ENCODE measurements around the gene CALHM6. TPM values are rescaled to one million over a fixed set of nuclear protein-coding genes. Genes with fewer than 3 reads are reported as not detected.
"Not testable (repeated sequence)": the region's sequence is repeated elsewhere in the genome, so short reads cannot be mapped to it uniquely, and the experiment has no call there.

Gene CALHM6
- total RNA-seq, 1 donor from 2014 or later = not detected

DNA sequence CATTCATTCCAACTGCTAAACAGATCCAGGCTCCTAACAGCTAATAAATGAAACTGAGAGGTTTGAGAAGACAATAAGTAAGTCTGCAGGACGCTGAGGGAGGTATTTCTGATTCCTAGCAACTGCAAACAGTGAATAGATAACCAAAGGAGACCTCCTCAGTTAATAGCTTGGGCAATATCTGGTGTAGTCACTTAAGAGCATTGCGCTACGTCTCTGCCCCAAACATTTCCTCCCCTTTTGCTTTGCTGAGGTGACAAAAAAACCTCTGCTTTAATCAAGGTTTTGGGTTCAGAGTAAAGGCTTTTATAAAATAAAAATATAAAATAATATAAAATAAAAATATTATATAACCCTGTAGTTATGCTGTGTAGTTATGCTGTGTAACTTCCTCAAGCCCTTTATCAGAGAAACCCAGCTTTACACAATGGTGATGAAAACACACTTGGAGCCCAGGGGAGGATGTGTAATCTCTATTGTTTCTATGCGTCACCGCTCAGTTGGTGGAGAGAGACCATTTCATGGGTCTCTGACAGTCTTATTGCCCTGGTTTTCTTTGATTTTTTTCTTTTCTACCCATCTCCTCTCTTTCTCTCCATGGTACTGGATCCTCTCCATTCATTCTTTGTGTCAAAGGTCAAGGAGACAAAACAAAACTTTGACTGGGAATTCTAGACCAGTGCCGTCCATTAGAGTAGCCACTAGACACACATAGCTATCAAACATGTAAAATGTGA, 31.3 kb downstream of the CALHM6 start:
- no peak for TF ChIP-seq EZH2 (IDR thresholded peaks at IDR 0.05; ENCODE audit: insufficient read depth, low read length)
- TF ChIP-seq, protein P1, sequence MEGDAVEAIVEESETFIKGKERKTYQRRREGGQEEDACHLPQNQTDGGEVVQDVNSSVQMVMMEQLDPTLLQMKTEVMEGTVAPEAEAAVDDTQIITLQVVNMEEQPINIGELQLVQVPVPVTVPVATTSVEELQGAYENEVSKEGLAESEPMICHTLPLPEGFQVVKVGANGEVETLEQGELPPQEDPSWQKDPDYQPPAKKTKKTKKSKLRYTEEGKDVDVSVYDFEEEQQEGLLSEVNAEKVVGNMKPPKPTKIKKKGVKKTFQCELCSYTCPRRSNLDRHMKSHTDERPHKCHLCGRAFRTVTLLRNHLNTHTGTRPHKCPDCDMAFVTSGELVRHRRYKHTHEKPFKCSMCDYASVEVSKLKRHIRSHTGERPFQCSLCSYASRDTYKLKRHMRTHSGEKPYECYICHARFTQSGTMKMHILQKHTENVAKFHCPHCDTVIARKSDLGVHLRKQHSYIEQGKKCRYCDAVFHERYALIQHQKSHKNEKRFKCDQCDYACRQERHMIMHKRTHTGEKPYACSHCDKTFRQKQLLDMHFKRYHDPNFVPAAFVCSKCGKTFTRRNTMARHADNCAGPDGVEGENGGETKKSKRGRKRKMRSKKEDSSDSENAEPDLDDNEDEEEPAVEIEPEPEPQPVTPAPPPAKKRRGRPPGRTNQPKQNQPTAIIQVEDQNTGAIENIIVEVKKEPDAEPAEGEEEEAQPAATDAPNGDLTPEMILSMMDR (IDR thresholded peaks at IDR 0.05; ENCODE audit: insufficient read depth, low read depth, low read length) = no peak
- no peaks in the 10 kb centered on the region for H3K36me3 ChIP-seq (ENCODE audit: insufficient read depth, low read length)
- no peaks in the 10 kb centered on the region for H3K4me1 ChIP-seq (ENCODE audit: insufficient read depth, low read length)
- H3K27me3 ChIP-seq (ENCODE audit: insufficient read depth, low read length) = no peaks in the 10 kb centered on the region
- H3K4me3 ChIP-seq (ENCODE audit: insufficient read depth, low read depth, low read length) = no peak overlapping the region
- Mint-ChIP-seq H3K36me3 (ENCODE audit: low read depth, unreplicated experiment) (no peaks in the 10 kb centered on the region), H3K27me3 (ENCODE audit: low read depth, unreplicated experiment) (no peaks in the 10 kb centered on the region), H3K9me3 (ENCODE audit: unreplicated experiment) (peaks cover 4% of the 10 kb centered on the region), H3K27ac (ENCODE audit: unreplicated experiment) (no peak overlapping the region), H3K4me3 (ENCODE audit: unreplicated experiment) (no peak overlapping the region), H3K4me1 (ENCODE audit: low read depth, unreplicated experiment) (no peaks in the 10 kb centered on the region)
- FAIRE-seq (no peak), DNase-seq (ENCODE audit: low read depth) (no peak)
- H3K27ac ChIP-seq (ENCODE audit: low read depth, low read length) = no peak overlapping the region
- no peaks in the 10 kb centered on the region for H3K9me3 ChIP-seq (ENCODE audit: insufficient read depth, low read depth, low read length)
- no peak overlapping the region for H3K9ac ChIP-seq (ENCODE audit: low read length)
- no peak overlapping the region for H2AFZ ChIP-seq (ENCODE audit: low read depth, low read length)
- no peak overlapping the region for H3K4me2 ChIP-seq (ENCODE audit: low read length)
- no peaks in the 10 kb centered on the region for H4K20me1 ChIP-seq (ENCODE audit: insufficient read depth, low read length)
- no peaks in the 10 kb centered on the region for H3K79me2 ChIP-seq (ENCODE audit: insufficient read depth, low read length)

DNA sequence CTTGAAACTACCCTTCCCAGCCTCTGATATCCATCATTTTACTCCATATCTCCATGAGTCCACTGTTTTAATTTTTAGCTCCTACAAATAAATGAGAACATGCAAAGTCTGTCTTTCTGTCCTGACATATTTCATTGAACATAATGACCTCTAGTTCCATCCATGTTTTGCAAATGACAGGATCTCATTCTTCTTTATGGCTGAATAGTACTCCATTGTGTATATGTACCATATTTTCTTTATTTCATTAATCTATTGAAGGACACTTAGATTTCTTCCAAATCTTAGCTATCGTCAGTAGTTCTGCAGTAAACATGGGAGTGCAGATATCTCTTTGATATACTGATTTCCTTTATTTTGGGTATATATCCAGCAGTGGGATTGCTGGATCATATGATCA, 34.0 kb downstream of the CALHM6 start:
- H3K79me2 ChIP-seq (ENCODE audit: insufficient read depth, low read length); H3K9me3 Mint-ChIP-seq (ENCODE audit: unreplicated experiment); H3K36me3 Mint-ChIP-seq (ENCODE audit: low read depth, unreplicated experiment); H3K27me3 Mint-ChIP-seq (ENCODE audit: low read depth, unreplicated experiment); H2AFZ ChIP-seq (ENCODE audit: low read depth, low read length); H4K20me1 ChIP-seq (ENCODE audit: insufficient read depth, low read length); H3K27ac ChIP-seq (ENCODE audit: low read depth, low read length); H3K9ac ChIP-seq (ENCODE audit: low read length); H3K36me3 ChIP-seq (ENCODE audit: insufficient read depth, low read length); H3K4me3 ChIP-seq (ENCODE audit: insufficient read depth, low read depth, low read length); H3K4me1 Mint-ChIP-seq (ENCODE audit: low read depth, unreplicated experiment); H3K27me3 ChIP-seq (ENCODE audit: insufficient read depth, low read length); FAIRE-seq; H3K4me2 ChIP-seq (ENCODE audit: low read length); H3K4me3 Mint-ChIP-seq (ENCODE audit: unreplicated experiment); H3K4me1 ChIP-seq (ENCODE audit: insufficient read depth, low read length); H3K27ac Mint-ChIP-seq (ENCODE audit: unreplicated experiment); H3K9me3 ChIP-seq (ENCODE audit: insufficient read depth, low read depth, low read length); DNase-seq (ENCODE audit: low read depth): not testable (repeated sequence)

- Histone ChIP-seq H3K9ac (ENCODE audit: low read length) (no peak overlapping the region), H3K27me3 (ENCODE audit: insufficient read depth, low read length) (no peaks in the 10 kb centered on the region), H3K27ac (ENCODE audit: low read depth, low read length) (no peak overlapping the region), H4K20me1 (ENCODE audit: insufficient read depth, low read length) (no peaks in the 10 kb centered on the region), H3K36me3 (ENCODE audit: insufficient read depth, low read length) (no peaks in the 10 kb centered on the region), H3K79me2 (ENCODE audit: insufficient read depth, low read length) (no peaks in the 10 kb centered on the region), H3K4me3 (ENCODE audit: insufficient read depth, low read depth, low read length) (no peak overlapping the region), H3K4me1 (ENCODE audit: insufficient read depth, low read length) (peaks cover 2% of the 10 kb centered on the region), H2AFZ (ENCODE audit: low read depth, low read length) (no peak overlapping the region), H3K4me2 (ENCODE audit: low read length) (no peak overlapping the region), H3K9me3 (ENCODE audit: insufficient read depth, low read depth, low read length) (no peaks in the 10 kb centered on the region)
- Mint-ChIP-seq H3K9me3 (ENCODE audit: unreplicated experiment) (peaks cover 2% of the 10 kb centered on the region), H3K36me3 (ENCODE audit: low read depth, unreplicated experiment) (no peaks in the 10 kb centered on the region), H3K4me3 (ENCODE audit: unreplicated experiment) (no peak overlapping the region), H3K27ac (ENCODE audit: unreplicated experiment) (no peak overlapping the region), H3K27me3 (ENCODE audit: low read depth, unreplicated experiment) (peaks cover 2% of the 10 kb centered on the region), H3K4me1 (ENCODE audit: low read depth, unreplicated experiment) (no peaks in the 10 kb centered on the region)
- no peak for DNase-seq (ENCODE audit: low read depth)
- TF ChIP-seq, protein P1 (IDR thresholded peaks at IDR 0.05; ENCODE audit: insufficient read depth, low read depth, low read length) = no peak
- TF ChIP-seq EZH2 (IDR thresholded peaks at IDR 0.05; ENCODE audit: insufficient read depth, low read length) = no peak
- no peak for FAIRE-seq
These were observed 36.0 kb downstream of the CALHM6 start for GRCh38 chr6:116497113-116497676.
